GM04504 (cell line): ENCODE results near the gene ZNF117.
"Not testable (repeated sequence)": the region's sequence is repeated elsewhere in the genome, so short reads cannot be mapped to it uniquely, and the experiment has no call there.

Experiments used
- DNase-seq: peaks from one replicate; pipeline ENCODE4 v3.0.0-alpha.2; 2012; ENCODE audit warnings: low read depth

ZNF117 gene

GRCh38 chr7:64997164-64997908, 6.5 kb upstream of the ZNF117 start:
- no peak for DNase-seq

GRCh38 chr7:64996305-64996704, 5.5 kb upstream of the ZNF117 start:
- DNase-seq: no peak

GRCh38 chr7:64993901-64994300, 3.1 kb upstream of the ZNF117 start:
- DNase-seq: no peak

GRCh38 chr7:64992971-64993370, 2.1 kb upstream of the ZNF117 start:
- DNase-seq: no peak

GRCh38 chr7:64990216-64990615, 620 bp downstream of the ZNF117 start:
- no peak for DNase-seq

GRCh38 chr7:64978497-64979203, 12.2 kb downstream of the ZNF117 start:
- DNase-seq: no peak

GRCh38 chr7:64965594-64965993, 25.2 kb downstream of the ZNF117 start:
- no peak for DNase-seq

GRCh38 chr7:64959072-64959747, 31.6 kb downstream of the ZNF117 start:
- no peak for DNase-seq

GRCh38 chr7:64951250-64951848, 39.5 kb downstream of the ZNF117 start:
- peak; percentile 15 for DNase-seq

- DNase-seq: not testable (repeated sequence)
Measured at GRCh38 chr7:64950673-64951072, 40.2 kb downstream of the ZNF117 start.

- DNase-seq: not testable (repeated sequence)
Measured at GRCh38 chr7:64948774-64949173, 42.1 kb downstream of the ZNF117 start.

GRCh38 chr7:64947252-64948000, 43.4 kb downstream of the ZNF117 start:
- DNase-seq: no peak

- no peak for DNase-seq
Measured at GRCh38 chr7:64946772-64947171, 44.1 kb downstream of the ZNF117 start.

GRCh38 chr7:64945503-64946175, 45.2 kb downstream of the ZNF117 start:
- no peak for DNase-seq

- DNase-seq: not testable (repeated sequence)
Measured at GRCh38 chr7:64944667-64945502, 46.0 kb downstream of the ZNF117 start.

- DNase-seq: not testable (repeated sequence)
Measured at GRCh38 chr7:64940021-64940420, 50.8 kb downstream of the ZNF117 start.

GRCh38 chr7:64938540-64938939, 52.3 kb downstream of the ZNF117 start:
- DNase-seq: no peak

- no peak for DNase-seq
Measured at GRCh38 chr7:64934478-64934877, 56.4 kb downstream of the ZNF117 start.

- not testable (repeated sequence) for DNase-seq
Measured at GRCh38 chr7:64928252-64929187, 62.3 kb downstream of the ZNF117 start.
